PC-3 (cell line): Measurements from ENCODE around the gene KLK1. TPM values are rescaled to one million over a fixed set of nuclear protein-coding genes. Genes with fewer than 3 reads are reported as not detected.

Source experiments
- ATAC-seq: fragments of 200-7000 bp; cut with Tn5 transposase; 2 replicates; pipeline ENCODE4 v1.9.1; 2020; ENCODE audit warnings: mild to moderate bottlenecking, moderate library complexity
- BruUV-seq: library from RNA; stranded (reverse); fragments of 400-500 nt; replicated peaks from 2 replicates; lab custom pipeline; 2021; lab: Mats Ljungman, UMichigan
- CTCF ChIA-PET: fragments of 300-600 bp; sonication (Branson Sonifier 250); formaldehyde crosslinking; loops from one replicate; lab custom pipeline; 2022; ENCODE audit warnings: antibody characterized with exemption; lab: Charles Lee
- POLR2A ChIA-PET: fragments of 300-600 bp; sonication (Branson Sonifier 250); formaldehyde crosslinking; loops from one replicate; lab custom pipeline; 2022; ENCODE audit warnings: antibody characterized with exemption; ENCODE audit not compliant: unreplicated experiment; lab: Charles Lee
- DNase-seq: peaks from one replicate; pipeline ENCODE4 v3.0.0-alpha.2; 2015
- H2AFZ ChIP-seq: fragments of 300-600 bp; sonication (generic); 2 replicates; pipeline ENCODE4 v1.6.0; 2016; ENCODE audit warnings: antibody characterized with exemption, low read length
- H3F3A ChIP-seq: fragments of 300-600 bp; sonication (generic); one replicate; pipeline ENCODE4 v1.6.0; 2017; ENCODE audit warnings: antibody characterized with exemption, low read length, control low read depth, mild to moderate bottlenecking; ENCODE audit not compliant: unreplicated experiment
- H3K27ac ChIP-seq: fragments of 300-600 bp; sonication (generic); 2 replicates; pipeline ENCODE4 v1.5.1; 2016; ENCODE audit warnings: mild to moderate bottlenecking, low read length
- H3K27me3 ChIP-seq: fragments of 300-600 bp; sonication (generic); 2 replicates; pipeline ENCODE4 v1.6.1; 2016; ENCODE audit warnings: low read length, mixed read lengths
- H3K36me3 ChIP-seq: fragments of 300-600 bp; sonication (generic); 2 replicates; pipeline ENCODE4 v1.6.1; 2016; ENCODE audit warnings: low read depth, mixed run types, low read length, mixed read lengths
- H3K4me1 ChIP-seq: fragments of 300-600 bp; sonication (generic); 2 replicates; pipeline ENCODE4 v1.5.1; 2016; ENCODE audit warnings: low read length; ENCODE audit not compliant: insufficient read depth
- H3K4me2 ChIP-seq: fragments of 300-600 bp; sonication (generic); 2 replicates; pipeline ENCODE4 v1.6.0; 2016; ENCODE audit warnings: low read length
- H3K4me3 ChIP-seq: fragments of 300-600 bp; sonication (generic); 2 replicates; pipeline ENCODE4 v1.5.1; 2016; ENCODE audit warnings: mild to moderate bottlenecking, low read length, mixed read lengths
- H3K79me2 ChIP-seq: fragments of 300-600 bp; sonication (generic); 2 replicates; pipeline ENCODE4 v1.6.1; 2017; ENCODE audit warnings: low read length, mixed read lengths
- H3K9ac ChIP-seq: fragments of 300-600 bp; sonication (generic); 2 replicates; pipeline ENCODE4 v1.6.0; 2016; ENCODE audit warnings: mild to moderate bottlenecking, low read length
- H3K9me2 ChIP-seq: fragments of 300-600 bp; sonication (generic); replicated peaks from 2 replicates; pipeline ENCODE4 v1.6.1; 2016; ENCODE audit warnings: mixed run types, low read length, mixed read lengths
- H3K9me3 ChIP-seq: fragments of 300-600 bp; sonication (generic); 2 replicates; pipeline ENCODE4 v1.6.1; 2016; ENCODE audit warnings: low read length, mixed read lengths
- H4K20me1 ChIP-seq: fragments of 300-600 bp; sonication (generic); 2 replicates; pipeline ENCODE4 v1.6.1; 2016; ENCODE audit warnings: low read length, mixed read lengths
- EZH2 ChIP-seq: fragments of 300-600 bp; sonication (generic); IDR thresholded peaks from one replicate; pipeline ENCODE4 v1.6.1; 2017; ENCODE audit warnings: antibody characterized with exemption, mild to moderate bottlenecking, low read length; ENCODE audit not compliant: unreplicated experiment
- EZH2phosphoT487 ChIP-seq: fragments of 300-600 bp; sonication (generic); IDR thresholded peaks from 2 replicates; pipeline ENCODE4 v1.6.1; 2018; ENCODE audit warnings: mild to moderate bottlenecking, antibody characterized with exemption, low read length, borderline replicate concordance
- intact Hi-C: fragments of 100-400 bp; cut with micrococcal nuclease; formaldehyde crosslinking; loops from 2 replicates; pipeline ENCODE4 v1.9.0; 2023
- total RNA-seq: library from RNA; depleted of rRNA; stranded (reverse); fragments of >200 nt; gene quantifications from 2 replicates; pipeline ENCODE4 v1.2.3, GENCODE V29; 2014
- TF ChIP-seq, protein P1 (sequence below): fragments of 300-600 bp; sonication (generic); conservative IDR thresholded peaks from 2 replicates; pipeline ENCODE4 v1.5.1; 2017; ENCODE audit warnings: antibody characterized with exemption, low read depth, mild to moderate bottlenecking, low read length

The KLK1 gene
- total RNA-seq, 1 experiment from 2014 or later, result not detected

DNA sequence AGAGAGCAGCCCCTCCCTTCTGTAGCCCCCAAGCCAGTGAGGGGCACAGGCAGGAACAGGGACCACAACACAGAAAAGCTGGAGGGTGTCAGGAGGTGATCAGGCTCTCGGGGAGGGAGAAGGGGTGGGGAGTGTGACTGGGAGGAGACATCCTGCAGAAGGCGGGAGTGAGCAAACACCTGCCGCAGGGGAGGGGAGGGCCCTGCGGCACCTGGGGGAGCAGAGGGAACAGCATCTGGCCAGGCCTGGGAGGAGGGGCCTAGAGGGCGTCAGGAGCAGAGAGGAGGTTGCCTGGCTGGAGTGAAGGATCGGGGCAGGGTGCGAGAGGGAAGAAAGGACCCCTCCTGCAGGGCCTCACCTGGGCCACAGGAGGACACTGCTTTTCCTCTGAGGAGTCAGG lies 35.3 kb upstream of the KLK1 start:
- Histone ChIP-seq H3K4me3 (no peak overlapping the region), H3K27ac (no peak overlapping the region), H4K20me1 (no peaks in the 10 kb centered on the region), H3K9me2 (no peaks in the 10 kb centered on the region), H3K9ac (no peak overlapping the region), H3K4me2 (no peak overlapping the region), H3F3A (no peaks in the 10 kb centered on the region), H3K4me1 (no peaks in the 10 kb centered on the region), H3K36me3 (no peaks in the 10 kb centered on the region), H3K27me3 (peaks cover 92% of the 10 kb centered on the region), H3K9me3 (no peaks in the 10 kb centered on the region), H2AFZ (no peak overlapping the region), H3K79me2 (no peaks in the 10 kb centered on the region)
- ChIA-PET POLR2A (no interaction called here), CTCF (no interaction called here)
- ATAC-seq (no peak), DNase-seq (no peak)
- intact Hi-C loops, result no loop called here
- BruUV-seq, result no TSS peak
- TF ChIP-seq EZH2phosphoT487 (no peak), EZH2 (no peak)
- TF ChIP-seq, protein P1, sequence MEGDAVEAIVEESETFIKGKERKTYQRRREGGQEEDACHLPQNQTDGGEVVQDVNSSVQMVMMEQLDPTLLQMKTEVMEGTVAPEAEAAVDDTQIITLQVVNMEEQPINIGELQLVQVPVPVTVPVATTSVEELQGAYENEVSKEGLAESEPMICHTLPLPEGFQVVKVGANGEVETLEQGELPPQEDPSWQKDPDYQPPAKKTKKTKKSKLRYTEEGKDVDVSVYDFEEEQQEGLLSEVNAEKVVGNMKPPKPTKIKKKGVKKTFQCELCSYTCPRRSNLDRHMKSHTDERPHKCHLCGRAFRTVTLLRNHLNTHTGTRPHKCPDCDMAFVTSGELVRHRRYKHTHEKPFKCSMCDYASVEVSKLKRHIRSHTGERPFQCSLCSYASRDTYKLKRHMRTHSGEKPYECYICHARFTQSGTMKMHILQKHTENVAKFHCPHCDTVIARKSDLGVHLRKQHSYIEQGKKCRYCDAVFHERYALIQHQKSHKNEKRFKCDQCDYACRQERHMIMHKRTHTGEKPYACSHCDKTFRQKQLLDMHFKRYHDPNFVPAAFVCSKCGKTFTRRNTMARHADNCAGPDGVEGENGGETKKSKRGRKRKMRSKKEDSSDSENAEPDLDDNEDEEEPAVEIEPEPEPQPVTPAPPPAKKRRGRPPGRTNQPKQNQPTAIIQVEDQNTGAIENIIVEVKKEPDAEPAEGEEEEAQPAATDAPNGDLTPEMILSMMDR, result no peak

GRCh38 chr19:50857366-50857765 lies 33.8 kb upstream of the KLK1 start:
- Histone ChIP-seq H2AFZ (no peak overlapping the region), H3K4me2 (no peak overlapping the region), H3K9me3 (no peaks in the 10 kb centered on the region), H4K20me1 (no peaks in the 10 kb centered on the region), H3K9me2 (no peaks in the 10 kb centered on the region), H3K4me1 (no peaks in the 10 kb centered on the region), H3K27me3 (peaks cover 89% of the 10 kb centered on the region), H3K36me3 (no peaks in the 10 kb centered on the region), H3K27ac (no peak overlapping the region), H3K4me3 (no peak overlapping the region), H3F3A (no peaks in the 10 kb centered on the region), H3K79me2 (no peaks in the 10 kb centered on the region), H3K9ac (no peak overlapping the region)
- intact Hi-C loops, result no loop called here
- POLR2A ChIA-PET, result no interaction called here
- ATAC-seq, result no peak
- TF ChIP-seq EZH2phosphoT487 (no peak), EZH2 (no peak)
- TF ChIP-seq, protein P1, result no peak
- DNase-seq, result no peak
- BruUV-seq, result no TSS peak
- CTCF ChIA-PET, result no interaction called here

- Histone ChIP-seq H3K36me3 (no peaks in the 10 kb centered on the region), H3K27ac (no peak within 1 kb of the TSS), H3K79me2 (no peaks in the 10 kb centered on the region), H3K9ac (no peak within 1 kb of the TSS), H3F3A (no peaks in the 10 kb centered on the region), H3K27me3 (peaks cover 92% of the 10 kb centered on the region), H3K9me3 (no peaks in the 10 kb centered on the region), H3K4me3 (no peak within 1 kb of the TSS), H4K20me1 (no peaks in the 10 kb centered on the region), H2AFZ (no peak within 1 kb of the TSS), H3K4me2 (no peak within 1 kb of the TSS), H3K9me2 (no peaks in the 10 kb centered on the region), H3K4me1 (no peaks in the 10 kb centered on the region)
- BruUV-seq, result no TSS peak
- ChIA-PET POLR2A (no interaction called here), CTCF (no interaction called here)
- TF ChIP-seq EZH2 (no peak), EZH2phosphoT487 (no peak)
- TF ChIP-seq, protein P1, result no peak
- ATAC-seq (no peak), DNase-seq (no peak)
- intact Hi-C loops, result no loop called here
Measured at GRCh38 chr19:50854636-50855410, 31.2 kb upstream of the KLK1 start, which contains the start of gene KLK3. KLK3 (plus strand) TSS chr19:50854915; CDS start chr19:50854956, 41 bp downstream.
